K562 (cell line): ENCODE data around the gene C2orf76.

Experiments used
- KAT7 ChIP-seq: sonication (generic); formaldehyde crosslinking; IDR thresholded peaks from 2 replicates; pipeline ENCODE4 v1.8.0; 2022; ENCODE audit warnings: missing genetic modification reagents, mild to moderate bottlenecking, borderline replicate concordance
- POLR3A ChIP-seq: IDR thresholded peaks from 2 replicates; pipeline ENCODE4 v1.6.1; 2011; ENCODE audit warnings: borderline replicate concordance, mild to moderate bottlenecking, moderate library complexity; ENCODE audit not compliant: insufficient read length, insufficient read depth; ENCODE audit errors: extremely low read depth

- TF ChIP-seq POLR3A (no peak), KAT7 (CRISPR knock-in tag) (no peak)
These were observed 84.3 kb downstream of the C2orf76 start for GRCh38 chr2:119282146-119282995.
